DMS53 (cell line): Measurements from ENCODE around the gene CLSTN2.

Experiments used
- DNase-seq: peaks from one replicate; lab custom pipeline; 2025; lab: John Stamatoyannopoulos, UW

CLSTN2 gene

GRCh38 chr3:140152851-140153639 lies 218.1 kb downstream of the CLSTN2 start:
- no peak for DNase-seq

GRCh38 chr3:140153736-140154135 lies 218.8 kb downstream of the CLSTN2 start:
- no peak for DNase-seq

GRCh38 chr3:140157161-140157560 lies 222.2 kb downstream of the CLSTN2 start:
- no peak for DNase-seq

GRCh38 chr3:140159646-140160045 lies 224.7 kb downstream of the CLSTN2 start:
- DNase-seq: no peak

- no peak for DNase-seq
These were observed 225.6 kb downstream of the CLSTN2 start for GRCh38 chr3:140160553-140160952.

- DNase-seq: no peak
These were observed 227.6 kb downstream of the CLSTN2 start for GRCh38 chr3:140162551-140162950.

GRCh38 chr3:140163159-140163763 lies 228.3 kb downstream of the CLSTN2 start:
- no peak for DNase-seq

- no peak for DNase-seq
These were observed 229.2 kb downstream of the CLSTN2 start for GRCh38 chr3:140164156-140164555.

- peak; percentile 49 for DNase-seq
These were observed 230.1 kb downstream of the CLSTN2 start for GRCh38 chr3:140164922-140165590.

- no peak for DNase-seq
These were observed 230.8 kb downstream of the CLSTN2 start for GRCh38 chr3:140165781-140166180.

GRCh38 chr3:140166861-140167599 lies 232.0 kb downstream of the CLSTN2 start:
- no peak for DNase-seq

- no peak for DNase-seq
These were observed 232.8 kb downstream of the CLSTN2 start for GRCh38 chr3:140167600-140168281.

- DNase-seq: no peak
These were observed 235.6 kb downstream of the CLSTN2 start for GRCh38 chr3:140170612-140171011.

- DNase-seq: no peak
These were observed 241.5 kb downstream of the CLSTN2 start for GRCh38 chr3:140176526-140176925.

GRCh38 chr3:140177943-140178342 lies 243.0 kb downstream of the CLSTN2 start:
- DNase-seq: peak; percentile 9

- no peak for DNase-seq
These were observed 243.5 kb downstream of the CLSTN2 start for GRCh38 chr3:140178482-140178881.

- DNase-seq: no peak
These were observed 245.6 kb downstream of the CLSTN2 start for GRCh38 chr3:140180603-140181002.

GRCh38 chr3:140185375-140185774 lies 250.4 kb downstream of the CLSTN2 start:
- DNase-seq: no peak

- DNase-seq: peak; percentile 6
These were observed 251.5 kb downstream of the CLSTN2 start for GRCh38 chr3:140186421-140186920.

GRCh38 chr3:140187028-140187427 lies 252.0 kb downstream of the CLSTN2 start:
- DNase-seq: no peak

GRCh38 chr3:140187656-140188221 lies 252.8 kb downstream of the CLSTN2 start:
- DNase-seq: no peak
